Epidermal melanocyte (primary cell): ENCODE data around the gene CFAP92.

Source experiments
- DNase-seq: peaks from one replicate; pipeline ENCODE4 v3.0.0; 2011; ENCODE audit warnings: low spot score; ENCODE audit not compliant: insufficient read length

CFAP92 gene

GRCh38 chr3:128991355-128991895 lies 2.5 kb downstream of the CFAP92 start:
- no peak for DNase-seq

- no peak for DNase-seq
These were observed 5.6 kb downstream of the CFAP92 start for GRCh38 chr3:128988286-128988685.

GRCh38 chr3:128987302-128988100 lies 6.4 kb downstream of the CFAP92 start:
- DNase-seq = no peak

GRCh38 chr3:128984596-128984995 lies 9.3 kb downstream of the CFAP92 start:
- DNase-seq = no peak

GRCh38 chr3:128983293-128984069 lies 10.4 kb downstream of the CFAP92 start:
- no peak for DNase-seq

- DNase-seq = no peak
These were observed 18.6 kb downstream of the CFAP92 start for GRCh38 chr3:128975276-128975675.

- DNase-seq = no peak
These were observed 19.8 kb downstream of the CFAP92 start for GRCh38 chr3:128973988-128974564.

GRCh38 chr3:128971421-128972100 lies 22.3 kb downstream of the CFAP92 start:
- DNase-seq = no peak

GRCh38 chr3:128970740-128971047 lies 23.2 kb downstream of the CFAP92 start:
- no peak for DNase-seq

GRCh38 chr3:128969993-128970739 lies 23.7 kb downstream of the CFAP92 start:
- DNase-seq = no peak

GRCh38 chr3:128967748-128968355 lies 26.0 kb downstream of the CFAP92 start:
- DNase-seq = no peak

- no peak for DNase-seq
These were observed 28.1 kb downstream of the CFAP92 start for GRCh38 chr3:128965818-128966217.

GRCh38 chr3:128965280-128965679 lies 28.6 kb downstream of the CFAP92 start:
- no peak for DNase-seq

- DNase-seq = no peak
These were observed 37.4 kb downstream of the CFAP92 start for GRCh38 chr3:128956440-128956839.

GRCh38 chr3:128950223-128950938 lies 43.5 kb downstream of the CFAP92 start:
- no peak for DNase-seq

GRCh38 chr3:128949158-128949557 lies 44.7 kb downstream of the CFAP92 start:
- DNase-seq = no peak

GRCh38 chr3:128946411-128946810 lies 47.5 kb downstream of the CFAP92 start:
- no peak for DNase-seq

GRCh38 chr3:128945878-128946175 lies 48.0 kb downstream of the CFAP92 start:
- no peak for DNase-seq

GRCh38 chr3:128945041-128945877 lies 48.6 kb downstream of the CFAP92 start:
- no peak for DNase-seq
